HFFc6 (cell line): Measurements from ENCODE around the gene HOOK1. TPM values are rescaled to one million over a fixed set of nuclear protein-coding genes. Genes with fewer than 3 reads are reported as not detected.
A peak's percentile ranks its signal among the peaks of the same experiment; 100 is the strongest.

ENCODE experiments used
- DNase-seq: peaks from one replicate; pipeline ENCODE4 v3.0.0-alpha.2; 2018
- H3K27ac Mint-ChIP-seq: 2 replicates; pipeline ENCODE4 v1.8.0; 2020; ENCODE audit warnings: mild to moderate bottlenecking, mixed read lengths
- H3K27me3 Mint-ChIP-seq: 2 replicates; pipeline ENCODE4 v1.8.0; 2021; ENCODE audit warnings: mild to moderate bottlenecking, moderate library complexity, mixed read lengths; ENCODE audit not compliant: insufficient read depth
- H3K36me3 Mint-ChIP-seq: 2 replicates; pipeline ENCODE4 v1.8.0; 2021; ENCODE audit warnings: low read depth, mixed read lengths
- H3K4me1 Mint-ChIP-seq: 2 replicates; pipeline ENCODE4 v1.8.0; 2020; ENCODE audit warnings: low read depth, mixed read lengths
- H3K4me3 Mint-ChIP-seq: 2 replicates; pipeline ENCODE4 v1.8.0; 2020; ENCODE audit warnings: mild to moderate bottlenecking, moderate library complexity, mixed read lengths
- H3K9me3 Mint-ChIP-seq: 2 replicates; pipeline ENCODE4 v1.8.0; 2020; ENCODE audit warnings: mild to moderate bottlenecking, mixed read lengths
- total RNA-seq, 6 experiments: library from RNA; stranded (reverse); fragmentation: NEBNext Ultra II Directional; extraction: Animal tissue kit (Norgen Biotek cat#: 25700); gene quantifications; 2 replicates in 1 of 6; 3 replicates in 5 of 6; pipeline ENCODE4 v1.2.3, GENCODE V29; 2021
- TF ChIP-seq, protein P1 (sequence below): fragments of 200-600 bp; sonication (generic); IDR thresholded peaks from 2 replicates; pipeline ENCODE4 v1.5.0; 2021; ENCODE audit warnings: antibody characterized with exemption, mild to moderate bottlenecking

The HOOK1 gene
- total RNA-seq, 6 experiments from 2014 or later = not detected

DNA sequence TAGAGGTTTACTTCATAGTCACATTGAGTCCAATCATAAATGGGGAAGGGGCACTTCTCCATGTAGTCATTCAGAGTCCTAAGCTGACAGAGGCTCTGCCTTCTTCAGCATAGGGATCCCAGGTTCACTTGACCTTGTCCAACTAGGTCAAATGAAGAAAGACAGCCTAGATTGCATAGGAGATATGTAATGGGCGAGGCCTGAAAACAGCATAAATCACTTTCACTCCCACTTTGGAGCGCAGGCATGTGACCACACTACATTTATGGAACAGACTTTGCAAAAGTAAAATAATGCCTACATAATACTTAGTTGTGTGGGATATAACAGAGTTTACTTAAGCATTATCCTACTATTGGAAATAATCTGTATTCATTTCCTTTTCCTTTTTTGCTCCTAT, 51.7 kb downstream of the HOOK1 start:
- Mint-ChIP-seq H3K36me3 (no peaks in the 10 kb centered on the region), H3K27me3 (peaks cover 9% of the 10 kb centered on the region; the same call in 1 of the 2 replicates), H3K4me1 (no peaks in the 10 kb centered on the region), H3K4me3 (no peak overlapping the region), H3K9me3 (no peaks in the 10 kb centered on the region), H3K27ac (no peak overlapping the region)
- TF ChIP-seq, protein P1, sequence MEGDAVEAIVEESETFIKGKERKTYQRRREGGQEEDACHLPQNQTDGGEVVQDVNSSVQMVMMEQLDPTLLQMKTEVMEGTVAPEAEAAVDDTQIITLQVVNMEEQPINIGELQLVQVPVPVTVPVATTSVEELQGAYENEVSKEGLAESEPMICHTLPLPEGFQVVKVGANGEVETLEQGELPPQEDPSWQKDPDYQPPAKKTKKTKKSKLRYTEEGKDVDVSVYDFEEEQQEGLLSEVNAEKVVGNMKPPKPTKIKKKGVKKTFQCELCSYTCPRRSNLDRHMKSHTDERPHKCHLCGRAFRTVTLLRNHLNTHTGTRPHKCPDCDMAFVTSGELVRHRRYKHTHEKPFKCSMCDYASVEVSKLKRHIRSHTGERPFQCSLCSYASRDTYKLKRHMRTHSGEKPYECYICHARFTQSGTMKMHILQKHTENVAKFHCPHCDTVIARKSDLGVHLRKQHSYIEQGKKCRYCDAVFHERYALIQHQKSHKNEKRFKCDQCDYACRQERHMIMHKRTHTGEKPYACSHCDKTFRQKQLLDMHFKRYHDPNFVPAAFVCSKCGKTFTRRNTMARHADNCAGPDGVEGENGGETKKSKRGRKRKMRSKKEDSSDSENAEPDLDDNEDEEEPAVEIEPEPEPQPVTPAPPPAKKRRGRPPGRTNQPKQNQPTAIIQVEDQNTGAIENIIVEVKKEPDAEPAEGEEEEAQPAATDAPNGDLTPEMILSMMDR = no peak
- DNase-seq = no peak

DNA sequence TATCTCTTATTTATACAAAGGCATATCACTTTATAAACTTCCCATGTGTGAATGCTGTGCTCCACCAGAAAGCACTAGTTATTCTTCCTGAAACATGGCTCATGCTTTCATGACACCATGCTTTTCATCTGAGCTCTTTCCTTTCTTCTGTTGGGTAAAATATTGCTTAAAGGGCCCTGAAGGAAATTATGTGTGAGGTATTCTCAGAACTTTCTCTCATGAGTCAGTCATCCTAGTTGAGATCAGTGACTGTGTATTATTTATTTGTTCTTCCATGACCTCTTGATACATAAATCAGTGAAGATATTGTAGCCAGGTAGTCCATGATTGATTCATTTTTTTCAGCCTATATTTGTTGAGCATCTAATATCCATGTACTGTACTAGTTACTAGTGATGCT, 57.0 kb downstream of the HOOK1 start:
- H3K36me3 Mint-ChIP-seq = no peaks in the 10 kb centered on the region
- no peaks in the 10 kb centered on the region for H3K9me3 Mint-ChIP-seq
- H3K4me1 Mint-ChIP-seq = no peaks in the 10 kb centered on the region
- peaks cover 8% of the 10 kb centered on the region for H3K27me3 Mint-ChIP-seq
- TF ChIP-seq, protein P1 = no peak
- H3K4me3 Mint-ChIP-seq = no peak overlapping the region
- no peak overlapping the region for H3K27ac Mint-ChIP-seq
- DNase-seq = no peak

DNA sequence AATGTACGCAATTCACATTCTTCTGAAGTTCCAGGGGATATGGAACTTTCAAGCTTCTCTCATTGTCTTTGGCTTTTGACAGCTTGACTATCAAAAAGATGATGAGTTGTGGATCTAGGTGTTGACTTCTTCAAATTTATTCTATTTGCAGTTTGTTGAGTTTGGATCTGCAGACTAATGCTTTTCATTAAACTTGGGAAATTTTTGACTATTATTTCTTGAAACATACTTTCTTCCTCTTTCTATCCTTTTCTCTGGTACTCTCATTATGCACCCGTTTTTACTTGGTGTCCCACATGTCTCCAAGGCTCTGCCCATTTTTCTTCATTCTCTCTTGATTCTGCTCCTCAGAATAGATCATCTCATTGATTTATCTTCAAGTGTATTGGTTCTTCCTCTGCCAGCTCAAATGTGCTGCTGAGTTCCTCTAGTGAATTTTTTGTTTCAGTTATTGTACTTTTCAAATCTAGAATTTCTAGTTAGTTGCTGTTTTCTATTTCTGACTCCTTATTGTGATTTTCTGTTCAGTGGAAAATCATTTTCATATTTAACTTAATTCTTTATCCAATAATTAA, 62.4 kb downstream of the HOOK1 start:
- Mint-ChIP-seq H3K27me3 (peaks cover 6% of the 10 kb centered on the region), H3K4me3 (no peak overlapping the region), H3K36me3 (no peaks in the 10 kb centered on the region), H3K9me3 (peaks cover 4% of the 10 kb centered on the region; the same call in 1 of the 2 replicates), H3K27ac (no peak overlapping the region), H3K4me1 (no peaks in the 10 kb centered on the region)
- TF ChIP-seq, protein P1 = no peak
- DNase-seq = no peak

DNA sequence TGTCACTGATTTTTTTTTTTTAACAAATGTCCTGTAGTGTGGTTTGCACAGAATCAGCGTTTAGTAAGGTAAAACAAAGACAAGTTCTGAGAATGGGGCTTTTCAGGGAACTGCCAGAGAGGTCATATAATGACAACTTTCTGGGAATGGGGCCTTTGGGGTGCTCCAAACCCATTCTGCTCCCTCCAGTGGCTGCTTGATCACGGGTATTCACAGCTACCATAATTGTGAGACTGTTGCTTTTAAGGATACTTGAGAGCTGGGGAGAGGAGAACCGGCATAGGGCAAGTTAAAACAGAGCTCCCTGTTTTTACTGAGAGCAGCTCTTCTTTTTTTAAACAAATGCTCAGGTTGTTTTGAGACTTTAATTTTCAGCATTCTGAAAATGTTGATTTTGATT, 63.6 kb downstream of the HOOK1 start:
- no peak overlapping the region for H3K4me3 Mint-ChIP-seq
- no peaks in the 10 kb centered on the region for H3K4me1 Mint-ChIP-seq
- no peak for DNase-seq
- peaks cover 6% of the 10 kb centered on the region for H3K27me3 Mint-ChIP-seq
- H3K27ac Mint-ChIP-seq = no peak overlapping the region
- peaks cover 4% of the 10 kb centered on the region; the same call in 1 of the 2 replicates for H3K9me3 Mint-ChIP-seq
- H3K36me3 Mint-ChIP-seq = no peaks in the 10 kb centered on the region
- TF ChIP-seq, protein P1 = no peak

DNA sequence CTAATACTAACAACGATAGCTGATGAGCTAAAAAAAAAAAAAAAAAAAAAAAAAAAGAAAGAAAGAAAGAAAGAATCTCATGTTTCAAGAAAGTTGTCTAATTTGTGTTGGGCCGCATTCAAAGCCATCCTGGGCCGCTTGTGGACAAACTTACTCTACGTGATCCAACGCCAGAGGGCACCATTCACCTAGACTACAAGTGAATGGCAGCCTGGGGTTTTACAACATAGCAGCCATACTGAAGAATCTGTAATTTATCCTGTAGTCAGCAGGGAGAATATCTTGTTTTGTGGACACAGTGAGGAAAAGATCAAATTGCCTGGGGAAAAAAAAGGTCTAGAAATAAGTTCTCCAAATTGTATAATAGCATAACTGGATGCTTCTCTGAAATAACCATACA, 64.8 kb downstream of the HOOK1 start:
- peaks cover 6% of the 10 kb centered on the region for H3K27me3 Mint-ChIP-seq
- peaks cover 4% of the 10 kb centered on the region; the same call in 1 of the 2 replicates for H3K9me3 Mint-ChIP-seq
- no peaks in the 10 kb centered on the region for H3K36me3 Mint-ChIP-seq
- DNase-seq = peak; percentile 57
- TF ChIP-seq, protein P1 = peak; percentile 76
- no peak overlapping the region for H3K4me3 Mint-ChIP-seq
- no peak overlapping the region for H3K27ac Mint-ChIP-seq
- H3K4me1 Mint-ChIP-seq = no peaks in the 10 kb centered on the region
